Mononuclear cell (primary cell): ENCODE results near the gene TRAPPC10. TPM values are rescaled to one million over a fixed set of nuclear protein-coding genes. Genes with fewer than 3 reads are reported as not detected.

Source experiments
- H3K27me3 ChIP-seq: 2 replicates; pipeline ENCODE4 v1.6.0; 2011; ENCODE audit warnings: low read length, control low read depth; ENCODE audit not compliant: insufficient read depth
- H3K4me1 ChIP-seq: 2 replicates; pipeline ENCODE4 v1.5.1; 2011; ENCODE audit warnings: mild to moderate bottlenecking, low read length, control low read depth; ENCODE audit not compliant: insufficient read depth
- H3K4me3 ChIP-seq: 2 replicates; pipeline ENCODE4 v1.5.1; 2011; ENCODE audit warnings: mild to moderate bottlenecking, low read length, moderate library complexity
- H3K9me3 ChIP-seq: 2 replicates; pipeline ENCODE4 v1.5.1; 2011; ENCODE audit warnings: low read depth, mild to moderate bottlenecking, control low read depth, low read length
- total RNA-seq: library from RNA; depleted of rRNA; stranded (reverse); fragments of >200 nt; gene quantifications from one replicate; pipeline ENCODE4 v1.2.3, GENCODE V29; 2012

TRAPPC10 gene
- total RNA-seq, 1 donor, result 75.4 TPM

- Histone ChIP-seq H3K4me1 (peaks cover 3% of the 10 kb centered on the region), H3K27me3 (no peaks in the 10 kb centered on the region), H3K9me3 (no peaks in the 10 kb centered on the region), H3K4me3 (no peak overlapping the region)
These were observed 35.4 kb upstream of the TRAPPC10 start for GRCh38 chr21:43976661-43977060.

DNA sequence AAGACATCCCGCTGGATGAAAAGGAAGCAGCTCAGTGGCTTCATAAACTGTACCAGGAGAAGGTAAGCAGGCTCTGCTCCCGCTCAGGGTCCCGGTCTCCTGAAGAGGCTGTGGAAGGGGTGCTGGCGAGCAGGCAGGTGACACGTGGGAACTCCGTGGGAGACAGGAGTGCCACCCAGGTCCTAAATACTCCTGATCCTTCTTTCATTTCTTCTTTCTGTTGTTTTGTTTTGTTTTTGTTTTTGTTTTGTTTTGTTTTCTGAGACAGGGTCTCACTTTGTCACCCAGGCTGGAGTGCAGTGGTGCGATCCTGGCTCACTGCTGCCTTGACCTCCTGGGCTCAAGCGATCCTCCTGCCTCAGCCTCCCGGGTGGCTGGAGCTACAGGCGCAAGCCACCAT is 34.0 kb upstream of the TRAPPC10 start:
- Histone ChIP-seq H3K27me3 (no peaks in the 10 kb centered on the region), H3K4me1 (peaks cover 3% of the 10 kb centered on the region), H3K9me3 (no peaks in the 10 kb centered on the region), H3K4me3 (no peak overlapping the region)

DNA sequence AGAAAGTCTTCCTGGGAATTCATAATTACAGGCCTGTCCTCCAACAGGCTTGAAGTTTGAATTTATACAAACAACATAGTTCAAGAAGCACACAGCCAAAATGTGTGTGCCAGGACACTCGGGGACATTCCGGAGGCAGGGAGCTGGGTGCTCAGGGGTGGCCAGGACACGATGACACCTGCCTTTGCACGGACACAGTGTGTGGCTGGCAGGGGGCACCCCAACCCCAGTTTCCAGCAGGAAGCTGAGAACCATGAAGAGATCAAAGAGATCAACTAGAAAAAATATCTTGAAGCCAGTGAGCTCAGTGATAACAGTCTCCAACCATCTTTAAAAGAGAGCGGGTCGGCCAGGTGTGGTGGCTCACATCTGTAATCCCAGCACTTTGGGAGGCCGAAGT is 32.5 kb upstream of the TRAPPC10 start:
- Histone ChIP-seq H3K9me3 (no peaks in the 10 kb centered on the region), H3K4me1 (peaks cover 3% of the 10 kb centered on the region), H3K27me3 (no peaks in the 10 kb centered on the region), H3K4me3 (no peak overlapping the region)

DNA sequence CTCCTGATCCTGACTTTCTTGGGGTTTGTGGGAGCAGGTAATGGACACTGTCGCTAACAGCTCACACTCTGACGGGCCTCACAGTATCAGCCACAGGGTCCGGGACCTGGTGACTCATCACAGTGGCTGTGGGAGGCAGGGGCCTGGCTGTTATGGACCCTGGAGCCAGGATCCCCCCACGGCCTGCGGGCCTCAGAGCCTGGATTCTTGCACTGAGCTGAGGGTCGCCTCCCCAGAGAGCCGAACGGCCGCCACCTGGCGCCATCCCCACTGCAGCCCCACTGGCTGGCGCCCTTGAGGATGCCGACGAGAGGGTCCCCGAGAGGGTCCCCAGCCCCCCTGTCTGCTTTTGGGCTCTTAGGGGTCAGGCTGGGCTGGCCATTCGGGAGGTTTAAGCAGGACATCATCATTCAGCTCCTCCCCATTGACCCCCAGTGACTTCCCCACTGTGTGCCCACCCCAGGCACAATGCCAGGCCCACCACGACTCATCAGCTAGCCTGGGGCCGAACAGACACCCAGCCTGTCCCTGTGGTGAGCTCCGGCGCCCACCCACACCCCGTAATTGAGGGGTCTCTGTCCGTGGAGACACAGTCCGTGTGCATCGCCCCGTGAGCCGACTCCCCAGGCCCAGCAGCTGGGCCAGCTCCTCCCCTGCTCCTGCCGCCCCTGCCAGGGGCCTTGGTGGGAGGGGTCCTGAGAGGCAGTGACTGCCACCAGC is 30.8 kb upstream of the TRAPPC10 start:
- H3K4me3 ChIP-seq, result no peak overlapping the region
- H3K9me3 ChIP-seq, result no peaks in the 10 kb centered on the region
- no peaks in the 10 kb centered on the region for H3K27me3 ChIP-seq
- no peaks in the 10 kb centered on the region for H3K4me1 ChIP-seq

GRCh38 chr21:43981871-43982210 is 30.3 kb upstream of the TRAPPC10 start:
- H3K4me3 ChIP-seq, result no peak overlapping the region
- H3K9me3 ChIP-seq, result no peaks in the 10 kb centered on the region
- H3K4me1 ChIP-seq, result no peaks in the 10 kb centered on the region
- H3K27me3 ChIP-seq, result no peaks in the 10 kb centered on the region

DNA sequence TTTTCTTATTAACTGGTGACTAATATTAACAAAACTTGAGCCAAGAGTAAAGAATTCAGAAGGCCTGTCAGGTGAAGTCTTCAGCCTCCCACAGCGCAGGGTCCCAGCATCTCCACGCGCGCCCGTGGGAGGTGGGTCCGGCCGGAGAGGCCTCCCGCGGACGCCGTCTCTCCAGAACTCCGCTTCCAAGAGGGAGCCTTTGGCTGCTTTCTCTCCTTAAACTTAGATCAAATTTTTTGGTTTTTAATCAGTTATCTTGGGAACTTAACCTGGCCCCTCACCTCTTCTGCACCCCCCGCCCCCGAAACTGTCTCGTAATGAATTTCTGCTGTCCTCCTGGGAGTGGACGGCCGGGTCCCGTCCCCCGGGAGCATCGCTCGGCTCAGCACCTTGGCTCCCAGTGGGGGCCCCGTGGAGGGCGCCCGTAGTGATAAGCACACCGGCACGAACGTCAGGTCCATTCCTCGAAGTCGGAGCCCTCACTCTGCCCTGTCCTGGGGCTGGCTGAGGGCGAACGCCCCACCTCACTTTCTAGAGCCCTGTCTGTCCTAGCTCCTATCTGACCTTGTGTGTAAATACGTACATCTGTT is 29.5 kb upstream of the TRAPPC10 start:
- no peaks in the 10 kb centered on the region for H3K9me3 ChIP-seq
- no peak overlapping the region for H3K4me3 ChIP-seq
- H3K27me3 ChIP-seq, result no peaks in the 10 kb centered on the region
- no peaks in the 10 kb centered on the region for H3K4me1 ChIP-seq

DNA sequence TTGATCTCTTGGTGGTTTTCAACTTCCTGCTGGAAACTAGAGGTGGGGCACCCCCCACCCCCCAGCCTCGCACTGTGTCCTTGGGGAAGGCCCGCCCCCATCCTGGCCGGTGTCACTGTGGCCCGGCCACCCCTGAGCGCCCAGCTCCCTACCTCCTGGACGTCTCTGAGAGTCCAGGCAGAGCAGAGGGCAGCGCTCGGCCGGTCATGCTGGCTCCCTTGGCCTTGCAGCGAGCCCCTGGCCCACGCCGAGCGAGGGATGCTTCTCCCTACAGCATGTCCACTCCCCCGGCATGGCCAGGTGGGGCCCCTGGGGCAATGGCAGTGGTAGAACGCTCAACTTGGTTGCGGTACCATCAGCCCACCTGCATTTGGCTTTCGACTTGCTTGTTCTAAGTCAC is 28.7 kb upstream of the TRAPPC10 start:
- H3K9me3 ChIP-seq, result no peaks in the 10 kb centered on the region

GRCh38 chr21:43983860-43984420 is 28.2 kb upstream of the TRAPPC10 start:
- no peaks in the 10 kb centered on the region for H3K27me3 ChIP-seq
- H3K4me3 ChIP-seq, result no peak overlapping the region
- no peaks in the 10 kb centered on the region for H3K9me3 ChIP-seq
- H3K4me1 ChIP-seq, result no peaks in the 10 kb centered on the region

More for the DNA sequence above, 28.7 kb upstream of the TRAPPC10 start:
- no peaks in the 10 kb centered on the region for H3K27me3 ChIP-seq
- H3K4me1 ChIP-seq, result no peaks in the 10 kb centered on the region
- no peak overlapping the region for H3K4me3 ChIP-seq

GRCh38 chr21:43984905-43985689 is 27.0 kb upstream of the TRAPPC10 start:
- Histone ChIP-seq H3K4me3 (no peak overlapping the region), H3K27me3 (no peaks in the 10 kb centered on the region), H3K4me1 (no peaks in the 10 kb centered on the region), H3K9me3 (no peaks in the 10 kb centered on the region)

GRCh38 chr21:43985690-43986251 is 26.3 kb upstream of the TRAPPC10 start:
- Histone ChIP-seq H3K4me3 (no peak overlapping the region), H3K9me3 (no peaks in the 10 kb centered on the region), H3K4me1 (no peaks in the 10 kb centered on the region), H3K27me3 (no peaks in the 10 kb centered on the region)

- Histone ChIP-seq H3K4me3 (no peak overlapping the region), H3K27me3 (no peaks in the 10 kb centered on the region), H3K4me1 (no peaks in the 10 kb centered on the region), H3K9me3 (no peaks in the 10 kb centered on the region)
These were observed 25.3 kb upstream of the TRAPPC10 start for GRCh38 chr21:43986544-43987451.

- Histone ChIP-seq H3K4me1 (no peaks in the 10 kb centered on the region), H3K4me3 (no peak overlapping the region), H3K9me3 (no peaks in the 10 kb centered on the region), H3K27me3 (no peaks in the 10 kb centered on the region)
These were observed 24.6 kb upstream of the TRAPPC10 start for GRCh38 chr21:43987509-43987908.

- no peaks in the 10 kb centered on the region for H3K27me3 ChIP-seq
- H3K9me3 ChIP-seq, result no peaks in the 10 kb centered on the region
- no peak overlapping the region for H3K4me3 ChIP-seq
- H3K4me1 ChIP-seq, result no peaks in the 10 kb centered on the region
These were observed 24.1 kb upstream of the TRAPPC10 start for GRCh38 chr21:43988016-43988415.

DNA sequence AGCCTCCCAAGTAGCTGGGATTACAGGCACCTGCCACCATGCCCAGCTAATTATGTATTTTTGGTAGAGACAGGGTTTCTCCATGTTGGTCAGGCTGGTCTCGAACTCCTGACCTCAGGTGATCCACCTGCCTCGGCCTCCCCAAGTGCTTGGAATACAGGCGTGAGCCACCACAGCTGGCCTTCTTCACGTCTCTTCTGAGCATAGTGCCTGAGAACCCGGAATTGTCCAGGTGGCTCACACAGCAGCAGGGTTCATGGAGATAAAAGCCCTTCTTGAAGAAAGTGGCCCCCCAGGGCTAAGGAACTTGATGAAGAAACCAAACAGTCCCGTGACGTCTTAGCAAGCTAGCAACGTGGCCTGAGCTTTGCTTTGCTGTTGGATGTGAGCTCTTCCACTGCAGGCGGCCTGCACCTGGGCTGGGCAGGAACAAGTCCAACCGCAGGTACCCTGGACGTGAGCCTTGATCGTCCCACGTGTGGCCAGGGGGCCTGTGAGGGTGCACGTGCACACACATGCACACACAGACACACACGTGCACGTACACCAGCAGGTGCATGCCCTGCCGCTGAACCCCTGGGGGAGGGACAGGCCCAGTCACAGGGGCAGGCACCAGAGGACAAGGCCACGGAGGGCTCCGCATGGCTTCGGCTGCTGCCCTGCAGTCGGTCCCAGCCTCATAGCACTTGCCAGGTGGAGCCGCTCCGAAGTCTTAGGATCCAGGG is 23.4 kb upstream of the TRAPPC10 start:
- Histone ChIP-seq H3K4me3 (no peak overlapping the region), H3K4me1 (no peaks in the 10 kb centered on the region), H3K9me3 (no peaks in the 10 kb centered on the region), H3K27me3 (no peaks in the 10 kb centered on the region)
